CD4-positive, CD25-positive, alpha-beta regulatory T cell (primary cell): Measurements from ENCODE around the gene MCHR2. TPM values are rescaled to one million over a fixed set of nuclear protein-coding genes. Genes with fewer than 3 reads are reported as not detected.

Source experiments
- ATAC-seq, 2 donors: fragments of 150-1000 bp; cut with Tn5 transposase; one replicate each; pipeline ENCODE4 v1.10.0; 2021; ENCODE audit warnings: low read depth in 2 of 2, moderate number of reproducible peaks in 2 of 2, moderate library complexity in 1 of 2
- DNase-seq, 3 donors: peaks; one replicate each; pipeline versions ENCODE4 v3.0.0 to v3.0.0-alpha.2; 2012 to 2022; ENCODE audit warnings: mixed read lengths in 1 of 3
- H3K27ac ChIP-seq: one replicate; pipeline ENCODE4 v1.7.0; 2013; ENCODE audit warnings: mild to moderate bottlenecking, low read length; ENCODE audit not compliant: insufficient read depth, poor library complexity, severe bottlenecking
- H3K27me3 ChIP-seq: one replicate; pipeline ENCODE4 v1.7.0; 2013; ENCODE audit warnings: low read length; ENCODE audit not compliant: control insufficient read depth, insufficient read depth
- H3K36me3 ChIP-seq: one replicate; pipeline ENCODE4 v1.7.0; 2013; ENCODE audit warnings: mild to moderate bottlenecking, low read length, moderate library complexity; ENCODE audit not compliant: control insufficient read depth, insufficient read depth
- H3K4me1 ChIP-seq: 2 replicates; pipeline ENCODE4 v1.7.0; 2013; ENCODE audit warnings: mild to moderate bottlenecking, low read length; ENCODE audit not compliant: insufficient read depth, control insufficient read depth, poor library complexity, severe bottlenecking
- H3K4me3 ChIP-seq: one replicate; pipeline ENCODE4 v1.7.0; 2013; ENCODE audit warnings: low read depth, mild to moderate bottlenecking, low read length, moderate library complexity
- H3K9me3 ChIP-seq, 2 experiments: 1 replicate in 1 of 2; 2 replicates in 1 of 2; pipeline ENCODE4 v1.7.0; 2013; ENCODE audit warnings: low read length in 2 of 2, mild to moderate bottlenecking in 1 of 2, moderate library complexity in 1 of 2; ENCODE audit not compliant: control insufficient read depth in 2 of 2
- H3K27ac Mint-ChIP-seq, 3 donors: one replicate each; pipeline ENCODE4 v1.8.0; 2020 to 2022; ENCODE audit warnings: mild to moderate bottlenecking in 3 of 3, mixed read lengths in 3 of 3, moderate library complexity in 2 of 3
- H3K27me3 Mint-ChIP-seq: one replicate; pipeline ENCODE4 v1.8.0; 2022; ENCODE audit warnings: mild to moderate bottlenecking, mixed read lengths
- H3K36me3 Mint-ChIP-seq: one replicate; pipeline ENCODE4 v1.8.0; 2020; ENCODE audit warnings: mixed read lengths
- H3K4me1 Mint-ChIP-seq, 4 donors: one replicate each; pipeline ENCODE4 v1.8.0; 2020 to 2022; ENCODE audit warnings: mixed read lengths in 4 of 4, mild to moderate bottlenecking in 1 of 4
- H3K4me3 Mint-ChIP-seq, 4 donors: one replicate each; pipeline ENCODE4 v1.8.0; 2020 to 2022; ENCODE audit warnings: mild to moderate bottlenecking in 4 of 4, mixed read lengths in 4 of 4, moderate library complexity in 3 of 4
- H3K9me3 Mint-ChIP-seq, 7 donors: one replicate each; pipeline ENCODE4 v1.8.0; 2020 to 2022; ENCODE audit warnings: mixed read lengths in 7 of 7, mild to moderate bottlenecking in 3 of 7, moderate library complexity in 2 of 7
- polyA plus RNA-seq, 4 donors: library from polyadenylated mRNA; unstranded; fragments of 300-500 nt; fragmentation: Illumina TruSeq; gene quantifications; one replicate each; pipeline ENCODE4 v1.2.3, GENCODE V29; 2021
- total RNA-seq: library from RNA; stranded (reverse); gene quantifications from one replicate; pipeline ENCODE4 v1.2.3, GENCODE V29; 2022

MCHR2 gene
- total and polyA plus RNA-seq, 5 donors from 2014 or later, result not detected

DNA sequence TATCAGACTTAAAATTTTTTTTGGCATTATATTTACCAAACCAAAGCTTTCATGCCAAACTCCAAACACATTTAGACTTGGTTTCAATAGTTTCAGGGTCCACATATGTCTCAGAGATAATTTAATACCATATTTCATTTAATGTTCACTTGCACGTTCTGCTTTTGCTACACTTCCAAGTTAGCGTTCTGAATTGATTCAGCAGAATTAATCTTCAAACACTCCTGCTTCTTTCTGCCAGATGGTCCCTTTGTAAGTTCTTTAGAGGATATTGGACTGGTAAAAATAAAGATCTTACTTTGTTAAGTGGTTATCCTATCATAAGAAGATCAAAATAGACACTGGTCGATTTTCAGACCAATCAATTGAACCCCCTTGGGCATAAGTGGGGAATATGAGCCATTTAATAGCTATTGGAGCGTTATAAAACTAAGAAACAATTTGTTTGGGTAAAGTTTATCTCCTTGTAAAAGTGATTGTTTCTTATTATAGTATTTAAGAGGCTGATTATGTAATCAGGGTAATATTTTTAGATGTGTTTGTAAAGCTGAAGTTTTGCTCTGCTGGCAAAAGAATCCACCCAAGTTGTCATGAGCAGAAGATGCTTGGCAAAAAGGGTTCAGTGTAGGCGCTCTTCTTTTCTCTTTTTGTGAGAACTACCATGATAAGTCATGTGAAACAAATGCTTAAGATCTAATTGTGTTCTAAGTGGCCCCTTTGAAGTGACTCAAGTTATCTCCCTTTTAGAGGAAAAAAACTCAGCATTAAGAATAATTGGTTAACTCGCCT lies 92.2 kb downstream of the MCHR2 start:
- no peak overlapping the region for H3K27ac ChIP-seq
- no peaks in the 10 kb centered on the region for H3K9me3 ChIP-seq
- ATAC-seq (no peak), DNase-seq (no peak)
- no peak overlapping the region for H3K4me3 ChIP-seq
- peaks cover 3% of the 10 kb centered on the region for H3K27me3 ChIP-seq
- Mint-ChIP-seq H3K36me3 (no peaks in the 10 kb centered on the region), H3K27ac (no peak overlapping the region), H3K4me3 (no peak overlapping the region), H3K9me3 (peaks cover 0 to 2% (median 0%) of the 10 kb centered on the region in 7 donors), H3K27me3 (peaks cover 22% of the 10 kb centered on the region), H3K4me1 (no peaks in the 10 kb centered on the region)
- no peaks in the 10 kb centered on the region for H3K4me1 ChIP-seq
- H3K36me3 ChIP-seq, result no peaks in the 10 kb centered on the region

DNA sequence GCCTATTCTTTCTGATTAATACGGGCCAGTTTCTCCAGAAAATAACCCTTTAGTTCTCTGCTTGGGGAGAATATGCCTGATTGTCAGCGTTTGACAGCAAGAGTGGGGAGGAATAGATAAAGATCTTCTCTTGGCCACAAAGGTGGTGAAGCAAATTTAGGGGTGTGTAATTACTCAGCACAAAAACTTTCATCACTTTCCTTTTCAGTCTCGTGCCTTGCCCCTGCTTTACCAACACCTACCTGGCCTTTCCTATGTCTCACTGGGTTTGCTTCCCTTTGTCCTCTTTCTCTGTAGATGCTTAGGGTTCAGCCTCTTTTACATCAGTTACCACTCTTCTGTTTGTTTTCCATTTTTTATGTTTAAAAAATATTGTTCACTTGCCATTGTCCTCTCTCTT lies 99.2 kb downstream of the MCHR2 start:
- H3K36me3 ChIP-seq, result no peaks in the 10 kb centered on the region
- no peaks in the 10 kb centered on the region for H3K27me3 ChIP-seq
- ATAC-seq (no peak), DNase-seq (peak in 1 of 3 donors; percentile 1)
- Mint-ChIP-seq H3K27me3 (peaks cover 15% of the 10 kb centered on the region), H3K9me3 (peaks cover 0 to 2% (median 0%) of the 10 kb centered on the region in 7 donors), H3K4me1 (no peaks in the 10 kb centered on the region), H3K36me3 (no peaks in the 10 kb centered on the region), H3K27ac (no peak overlapping the region), H3K4me3 (no peak overlapping the region)
- H3K27ac ChIP-seq, result no peak overlapping the region
- no peaks in the 10 kb centered on the region for H3K4me1 ChIP-seq
- no peak overlapping the region for H3K4me3 ChIP-seq
- no peaks in the 10 kb centered on the region for H3K9me3 ChIP-seq

DNA sequence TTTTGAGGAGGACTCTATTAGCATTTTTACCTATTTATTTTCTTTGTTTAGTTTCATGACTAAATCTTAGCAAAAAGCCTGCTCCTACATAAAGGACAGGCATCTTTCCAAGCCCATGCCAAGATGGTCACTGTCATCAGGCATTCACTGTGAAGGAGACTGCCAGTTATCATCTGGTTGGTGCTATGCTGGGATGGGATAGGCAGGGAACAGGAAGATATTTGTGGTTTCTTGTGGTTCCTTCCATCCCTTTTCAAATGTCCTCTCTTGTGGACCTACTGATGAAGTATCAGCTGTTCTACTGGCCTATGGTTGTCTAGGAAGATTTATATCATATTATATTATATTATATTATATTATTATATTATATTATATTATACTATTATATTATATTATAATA lies 107.0 kb downstream of the MCHR2 start:
- Histone ChIP-seq H3K27ac (no peak overlapping the region), H3K36me3 (no peaks in the 10 kb centered on the region), H3K4me1 (no peaks in the 10 kb centered on the region), H3K27me3 (no peaks in the 10 kb centered on the region), H3K9me3 (no peaks in the 10 kb centered on the region), H3K4me3 (no peak overlapping the region)
- no peaks in the 10 kb centered on the region for H3K9me3 Mint-ChIP-seq
- DNase-seq, result no peak
- H3K27me3 Mint-ChIP-seq, result peaks cover 6% of the 10 kb centered on the region
- H3K4me3 Mint-ChIP-seq, result peak overlapping the region in 1 of 4 donors; percentile 82
- H3K27ac Mint-ChIP-seq, result no peak overlapping the region
- H3K4me1 Mint-ChIP-seq, result no peaks in the 10 kb centered on the region
- ATAC-seq, result no peak
- no peaks in the 10 kb centered on the region for H3K36me3 Mint-ChIP-seq

DNA sequence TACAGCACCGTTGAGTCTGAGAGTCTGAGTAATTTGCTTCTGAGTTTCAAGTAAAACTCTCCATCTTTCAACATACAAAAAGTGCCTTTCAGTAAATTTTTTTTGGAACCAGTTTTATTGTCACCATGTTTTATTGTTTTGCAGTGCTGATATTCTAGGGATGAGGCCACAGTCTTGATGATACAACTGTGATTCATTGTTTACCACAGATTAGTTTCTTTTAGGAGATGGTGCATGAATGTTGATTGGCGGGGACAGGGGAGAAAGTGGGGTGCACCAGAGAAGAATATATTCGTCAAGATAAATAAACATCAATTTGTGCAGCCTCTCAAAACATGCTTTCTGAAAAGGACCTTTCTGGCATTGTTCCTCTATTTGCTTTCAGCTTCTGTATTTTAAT lies 109.0 kb downstream of the MCHR2 start:
- no peaks in the 10 kb centered on the region for H3K27me3 Mint-ChIP-seq
- H3K4me3 Mint-ChIP-seq, result no peak overlapping the region
- H3K27ac ChIP-seq, result no peak overlapping the region
- no peak overlapping the region for H3K4me3 ChIP-seq
- ATAC-seq (no peak), DNase-seq (no peak)
- no peaks in the 10 kb centered on the region for H3K4me1 ChIP-seq
- no peaks in the 10 kb centered on the region for H3K36me3 Mint-ChIP-seq
- H3K4me1 Mint-ChIP-seq, result no peaks in the 10 kb centered on the region
- H3K9me3 ChIP-seq, result no peaks in the 10 kb centered on the region
- H3K9me3 Mint-ChIP-seq, result peaks cover 0 to 4% (median 0%) of the 10 kb centered on the region in 7 donors
- no peak overlapping the region for H3K27ac Mint-ChIP-seq
- H3K36me3 ChIP-seq, result no peaks in the 10 kb centered on the region
- no peaks in the 10 kb centered on the region for H3K27me3 ChIP-seq

DNA sequence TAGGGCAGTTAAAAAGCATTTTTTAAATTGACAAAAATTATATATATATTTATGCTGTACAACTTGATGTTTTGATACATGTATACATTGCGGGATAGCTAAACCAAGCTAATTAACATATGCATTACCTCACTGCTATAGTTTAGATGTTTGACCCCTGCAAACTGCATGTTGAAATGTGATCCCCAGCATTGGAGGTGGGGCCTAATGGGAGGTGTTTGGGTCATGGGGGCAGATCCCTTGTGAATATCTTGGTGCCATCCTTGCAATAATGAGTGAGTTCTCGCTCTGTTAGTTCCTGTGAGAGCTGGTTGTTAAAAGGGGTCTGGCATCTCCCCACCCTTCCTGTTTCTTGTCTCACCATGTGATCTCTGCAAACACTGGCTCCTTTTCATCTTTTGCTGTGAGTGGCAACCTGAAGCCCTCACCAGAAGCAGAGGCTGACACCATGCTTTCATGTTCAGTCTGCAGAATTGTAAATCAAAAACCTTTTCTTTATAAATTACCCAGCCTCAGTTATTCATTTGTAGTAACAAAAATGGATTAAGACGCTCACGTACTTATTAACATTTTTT lies 111.8 kb downstream of the MCHR2 start:
- no peak overlapping the region for H3K4me3 Mint-ChIP-seq
- DNase-seq, result no peak
- no peak overlapping the region for H3K27ac Mint-ChIP-seq

DNA sequence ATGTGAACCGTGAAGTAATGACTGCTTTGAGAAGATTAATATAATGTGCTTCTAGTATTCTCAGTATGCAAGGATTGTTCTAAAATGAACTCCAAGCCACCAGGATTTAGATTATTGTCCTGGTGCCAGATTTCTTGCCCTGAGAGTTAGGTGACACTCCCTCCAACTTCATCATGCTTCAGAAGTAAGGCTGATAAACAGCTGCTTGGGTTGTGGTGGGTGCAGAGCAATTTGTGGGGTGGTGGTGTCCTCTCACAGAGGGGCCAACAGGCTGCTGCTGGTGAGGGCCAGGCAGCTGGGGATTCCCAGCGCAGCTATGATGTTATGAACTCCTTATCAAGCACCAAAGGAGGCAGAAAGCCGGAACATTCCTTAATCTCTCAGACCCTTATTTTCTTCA lies 114.6 kb downstream of the MCHR2 start:
- H3K36me3 ChIP-seq, result no peaks in the 10 kb centered on the region
- H3K4me3 ChIP-seq, result no peak overlapping the region
- ATAC-seq, result no peak
- Mint-ChIP-seq H3K9me3 (peaks cover 0 to 7% (median 0%) of the 10 kb centered on the region in 7 donors), H3K27me3 (no peaks in the 10 kb centered on the region), H3K36me3 (no peaks in the 10 kb centered on the region), H3K4me3 (no peak overlapping the region), H3K27ac (no peak overlapping the region), H3K4me1 (no peaks in the 10 kb centered on the region)
- H3K4me1 ChIP-seq, result no peaks in the 10 kb centered on the region
- no peaks in the 10 kb centered on the region for H3K9me3 ChIP-seq
- DNase-seq, result no peak
- H3K27ac ChIP-seq, result no peak overlapping the region
- no peaks in the 10 kb centered on the region for H3K27me3 ChIP-seq

More for the DNA sequence above, 111.8 kb downstream of the MCHR2 start:
- H3K9me3 Mint-ChIP-seq, result peaks cover 0 to 5% (median 0%) of the 10 kb centered on the region in 7 donors
- Histone ChIP-seq H3K27ac (no peak overlapping the region), H3K4me1 (no peaks in the 10 kb centered on the region), H3K9me3 (no peaks in the 10 kb centered on the region), H3K4me3 (no peak overlapping the region), H3K27me3 (no peaks in the 10 kb centered on the region), H3K36me3 (no peaks in the 10 kb centered on the region)
- no peaks in the 10 kb centered on the region for H3K36me3 Mint-ChIP-seq
- no peaks in the 10 kb centered on the region for H3K27me3 Mint-ChIP-seq
- H3K4me1 Mint-ChIP-seq, result no peaks in the 10 kb centered on the region
- ATAC-seq, result no peak

DNA sequence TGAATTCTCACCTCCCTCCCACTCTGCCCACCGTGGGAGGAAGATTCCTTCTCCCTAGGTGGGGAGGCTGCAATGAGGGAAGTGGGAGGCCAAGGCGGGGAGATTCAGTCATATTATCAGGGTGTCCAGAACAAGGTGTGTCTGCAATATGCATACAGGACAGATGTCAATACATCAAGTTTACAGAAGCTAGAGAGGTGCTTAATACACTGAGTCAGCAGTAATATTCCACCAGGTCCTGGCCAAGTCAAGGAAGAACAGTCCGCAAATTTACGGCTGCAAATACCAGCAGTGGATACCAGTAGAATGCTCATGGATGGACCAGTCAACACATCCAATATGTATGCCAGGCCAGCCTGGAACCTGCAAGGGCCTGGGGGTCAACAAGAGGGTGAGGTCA lies 119.0 kb downstream of the MCHR2 start:
- H3K36me3 ChIP-seq, result no peaks in the 10 kb centered on the region
- Mint-ChIP-seq H3K27me3 (no peaks in the 10 kb centered on the region), H3K36me3 (no peaks in the 10 kb centered on the region), H3K9me3 (peaks cover 0 to 6% (median 0%) of the 10 kb centered on the region in 7 donors), H3K4me1 (no peaks in the 10 kb centered on the region), H3K4me3 (no peak overlapping the region), H3K27ac (no peak overlapping the region)
- no peak for ATAC-seq
- H3K27me3 ChIP-seq, result peaks cover 2% of the 10 kb centered on the region
- H3K4me1 ChIP-seq, result no peaks in the 10 kb centered on the region
- no peak overlapping the region for H3K4me3 ChIP-seq
- no peak overlapping the region for H3K27ac ChIP-seq
- no peaks in the 10 kb centered on the region for H3K9me3 ChIP-seq
- DNase-seq, result no peak

DNA sequence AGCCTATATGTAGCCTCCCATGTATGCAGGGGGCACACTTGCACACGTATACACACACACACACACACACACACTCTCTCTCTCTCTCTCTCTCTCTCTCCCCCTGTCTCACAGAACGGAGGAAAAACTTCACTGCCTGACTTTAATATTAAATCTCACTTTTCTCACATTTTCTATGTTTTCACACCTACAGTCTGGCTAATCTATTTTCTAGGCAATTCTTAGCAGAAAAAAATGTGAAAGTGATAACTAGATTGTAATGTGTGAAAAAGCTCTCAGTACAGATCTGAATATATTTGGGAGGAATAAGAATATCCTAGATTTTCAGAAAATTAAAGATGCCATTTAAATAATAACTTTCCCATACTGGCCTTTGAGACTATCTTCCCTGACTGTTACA lies 120.9 kb downstream of the MCHR2 start:
- Mint-ChIP-seq H3K4me1 (peaks cover 0 to 4% (median 0%) of the 10 kb centered on the region in 4 donors), H3K9me3 (peaks cover 0 to 2% (median 0%) of the 10 kb centered on the region in 7 donors), H3K4me3 (no peak overlapping the region), H3K27ac (no peak overlapping the region), H3K36me3 (no peaks in the 10 kb centered on the region), H3K27me3 (no peaks in the 10 kb centered on the region)
- Histone ChIP-seq H3K4me1 (no peaks in the 10 kb centered on the region), H3K9me3 (no peaks in the 10 kb centered on the region), H3K4me3 (no peak overlapping the region), H3K36me3 (no peaks in the 10 kb centered on the region), H3K27me3 (peaks cover 2% of the 10 kb centered on the region), H3K27ac (no peak overlapping the region)
- DNase-seq (no peak), ATAC-seq (no peak)
